HL-60 (cell line): ENCODE data around the gene DDAH2.

Experiments
- DNase-seq, 2 experiments: peaks; one replicate each; pipeline ENCODE4 v3.0.0-alpha.2; 2010 to 2020; ENCODE audit warnings: low read depth in 1 of 2, low spot score in 1 of 2
- H3K27ac ChIP-seq: fragments of 250-450 bp; sonication (Bioruptor Pico); replicated peaks from 2 replicates; pipeline ENCODE4 v1.5.1; 2020; ENCODE audit warnings: mild to moderate bottlenecking, moderate library complexity
- H3K27me3 ChIP-seq: fragments of 250-450 bp; sonication (Bioruptor Pico); 2 replicates; pipeline ENCODE4 v1.5.1; 2021; ENCODE audit warnings: mild to moderate bottlenecking, moderate library complexity; ENCODE audit not compliant: insufficient read depth, poor library complexity, severe bottlenecking
- H3K4me3 ChIP-seq: replicated peaks from 2 replicates; pipeline ENCODE4 v1.5.1; 2011; ENCODE audit warnings: mild to moderate bottlenecking, control low read depth, low read length; ENCODE audit not compliant: insufficient read depth
- GABPA ChIP-seq: IDR thresholded peaks from 2 replicates; pipeline ENCODE4 v1.6.1; 2012; ENCODE audit warnings: low read depth
- POLR2AphosphoS5 ChIP-seq: IDR thresholded peaks from 2 replicates; pipeline ENCODE4 v1.6.1; 2012; ENCODE audit warnings: low read depth
- SPI1 ChIP-seq: IDR thresholded peaks from 2 replicates; pipeline ENCODE4 v1.6.1; 2012; ENCODE audit warnings: low read depth, mild to moderate bottlenecking, borderline replicate concordance
- TF ChIP-seq, protein P1 (sequence below): IDR thresholded peaks from 2 replicates; pipeline ENCODE4 v1.6.1; 2012; ENCODE audit warnings: low read depth; ENCODE audit not compliant: insufficient replicate concordance
- TF ChIP-seq, protein P2 (sequence below): IDR thresholded peaks from one replicate; pipeline ENCODE4 v1.5.1; 2011; ENCODE audit warnings: low read length, control low read depth, inconsistent platforms; ENCODE audit not compliant: insufficient read depth

DDAH2 gene

DNA sequence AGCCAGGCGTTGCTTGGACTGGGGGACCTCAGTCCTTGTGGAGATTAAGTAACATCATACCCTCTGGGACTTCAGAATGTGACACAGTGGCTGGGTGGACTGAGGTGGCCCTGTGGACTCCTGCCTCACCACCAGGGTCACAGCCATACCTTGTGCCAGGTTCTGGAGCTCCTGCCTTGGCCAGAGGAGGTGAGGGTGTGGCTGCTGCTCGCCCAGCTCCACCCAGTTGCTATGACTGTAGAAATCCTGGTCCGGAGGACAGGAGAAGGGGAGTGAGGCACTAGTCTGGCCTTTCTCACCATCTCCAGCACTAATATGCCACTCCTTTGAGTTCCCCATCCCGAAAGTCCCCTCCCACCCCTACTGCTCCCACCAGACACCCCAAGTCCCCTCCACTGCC is 46.1 kb upstream of the DDAH2 start:
- H3K27me3 ChIP-seq: no peaks in the 10 kb centered on the region
- TF ChIP-seq, protein P1, sequence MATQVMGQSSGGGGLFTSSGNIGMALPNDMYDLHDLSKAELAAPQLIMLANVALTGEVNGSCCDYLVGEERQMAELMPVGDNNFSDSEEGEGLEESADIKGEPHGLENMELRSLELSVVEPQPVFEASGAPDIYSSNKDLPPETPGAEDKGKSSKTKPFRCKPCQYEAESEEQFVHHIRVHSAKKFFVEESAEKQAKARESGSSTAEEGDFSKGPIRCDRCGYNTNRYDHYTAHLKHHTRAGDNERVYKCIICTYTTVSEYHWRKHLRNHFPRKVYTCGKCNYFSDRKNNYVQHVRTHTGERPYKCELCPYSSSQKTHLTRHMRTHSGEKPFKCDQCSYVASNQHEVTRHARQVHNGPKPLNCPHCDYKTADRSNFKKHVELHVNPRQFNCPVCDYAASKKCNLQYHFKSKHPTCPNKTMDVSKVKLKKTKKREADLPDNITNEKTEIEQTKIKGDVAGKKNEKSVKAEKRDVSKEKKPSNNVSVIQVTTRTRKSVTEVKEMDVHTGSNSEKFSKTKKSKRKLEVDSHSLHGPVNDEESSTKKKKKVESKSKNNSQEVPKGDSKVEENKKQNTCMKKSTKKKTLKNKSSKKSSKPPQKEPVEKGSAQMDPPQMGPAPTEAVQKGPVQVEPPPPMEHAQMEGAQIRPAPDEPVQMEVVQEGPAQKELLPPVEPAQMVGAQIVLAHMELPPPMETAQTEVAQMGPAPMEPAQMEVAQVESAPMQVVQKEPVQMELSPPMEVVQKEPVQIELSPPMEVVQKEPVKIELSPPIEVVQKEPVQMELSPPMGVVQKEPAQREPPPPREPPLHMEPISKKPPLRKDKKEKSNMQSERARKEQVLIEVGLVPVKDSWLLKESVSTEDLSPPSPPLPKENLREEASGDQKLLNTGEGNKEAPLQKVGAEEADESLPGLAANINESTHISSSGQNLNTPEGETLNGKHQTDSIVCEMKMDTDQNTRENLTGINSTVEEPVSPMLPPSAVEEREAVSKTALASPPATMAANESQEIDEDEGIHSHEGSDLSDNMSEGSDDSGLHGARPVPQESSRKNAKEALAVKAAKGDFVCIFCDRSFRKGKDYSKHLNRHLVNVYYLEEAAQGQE: no peak
- TF ChIP-seq POLR2AphosphoS5 (no peak), GABPA (no peak), SPI1 (no peak)
- TF ChIP-seq, protein P2, sequence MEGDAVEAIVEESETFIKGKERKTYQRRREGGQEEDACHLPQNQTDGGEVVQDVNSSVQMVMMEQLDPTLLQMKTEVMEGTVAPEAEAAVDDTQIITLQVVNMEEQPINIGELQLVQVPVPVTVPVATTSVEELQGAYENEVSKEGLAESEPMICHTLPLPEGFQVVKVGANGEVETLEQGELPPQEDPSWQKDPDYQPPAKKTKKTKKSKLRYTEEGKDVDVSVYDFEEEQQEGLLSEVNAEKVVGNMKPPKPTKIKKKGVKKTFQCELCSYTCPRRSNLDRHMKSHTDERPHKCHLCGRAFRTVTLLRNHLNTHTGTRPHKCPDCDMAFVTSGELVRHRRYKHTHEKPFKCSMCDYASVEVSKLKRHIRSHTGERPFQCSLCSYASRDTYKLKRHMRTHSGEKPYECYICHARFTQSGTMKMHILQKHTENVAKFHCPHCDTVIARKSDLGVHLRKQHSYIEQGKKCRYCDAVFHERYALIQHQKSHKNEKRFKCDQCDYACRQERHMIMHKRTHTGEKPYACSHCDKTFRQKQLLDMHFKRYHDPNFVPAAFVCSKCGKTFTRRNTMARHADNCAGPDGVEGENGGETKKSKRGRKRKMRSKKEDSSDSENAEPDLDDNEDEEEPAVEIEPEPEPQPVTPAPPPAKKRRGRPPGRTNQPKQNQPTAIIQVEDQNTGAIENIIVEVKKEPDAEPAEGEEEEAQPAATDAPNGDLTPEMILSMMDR: no peak
- no peak for DNase-seq
- no peak overlapping the region for H3K27ac ChIP-seq
- H3K4me3 ChIP-seq: no peak overlapping the region

DNA sequence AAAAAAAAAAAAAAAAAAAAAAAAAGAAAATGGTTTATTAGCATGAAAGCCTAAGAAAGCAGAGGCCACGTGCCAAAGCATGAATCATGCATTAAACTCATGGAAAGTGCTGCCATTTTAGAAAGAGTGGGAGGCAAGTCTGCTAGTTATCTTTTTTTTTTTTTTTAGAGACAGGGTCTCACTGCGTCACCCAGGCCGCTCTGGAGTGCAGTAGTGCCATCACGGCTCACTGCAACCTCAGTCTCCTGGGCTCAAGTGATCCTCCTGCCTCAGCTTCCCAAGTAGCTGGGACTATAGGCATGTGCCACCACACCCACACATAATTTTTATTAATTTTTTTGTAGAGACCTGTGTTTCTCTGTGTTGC is 42.9 kb upstream of the DDAH2 start:
- no peaks in the 10 kb centered on the region for H3K27me3 ChIP-seq
- no peak overlapping the region for H3K4me3 ChIP-seq
- H3K27ac ChIP-seq: no peak overlapping the region
- DNase-seq: no peak
- no peak for TF ChIP-seq SPI1
- no peak for TF ChIP-seq GABPA
- TF ChIP-seq, protein P2: no peak
- TF ChIP-seq POLR2AphosphoS5: no peak
- TF ChIP-seq, protein P1: no peak

DNA sequence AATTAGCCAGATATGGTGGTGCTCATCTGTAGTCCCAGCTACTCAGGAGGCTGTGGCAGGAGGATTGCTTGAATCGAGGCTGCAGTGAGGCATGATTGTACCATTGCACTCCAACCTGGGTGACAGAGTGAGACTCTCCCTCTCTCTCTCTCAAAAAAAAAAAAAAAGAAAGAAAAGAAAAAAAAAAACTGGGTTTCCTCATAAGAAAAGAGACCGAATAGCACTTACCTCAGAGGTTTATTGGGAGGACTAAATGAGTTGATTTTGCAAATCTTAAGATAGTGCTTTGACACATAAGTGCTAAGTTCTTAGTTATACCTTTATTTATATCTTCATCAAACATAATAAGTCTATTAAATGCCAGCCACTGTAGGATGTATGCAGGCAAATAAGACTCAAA is 41.8 kb upstream of the DDAH2 start:
- H3K4me3 ChIP-seq: no peak overlapping the region
- H3K27ac ChIP-seq: no peak overlapping the region
- H3K27me3 ChIP-seq: no peaks in the 10 kb centered on the region
- TF ChIP-seq POLR2AphosphoS5: no peak
- TF ChIP-seq GABPA: no peak
- TF ChIP-seq, protein P1: no peak
- DNase-seq: no peak
